GOT3 (cell line): ENCODE results near the gene RFT1.
"Not testable (repeated sequence)": the region's sequence is repeated elsewhere in the genome, so short reads cannot be mapped to it uniquely, and the experiment has no call there.

Source experiments
- DNase-seq: peaks from one replicate; lab custom pipeline; 2025; ENCODE audit warnings: mixed read lengths; lab: John Stamatoyannopoulos, UW

The RFT1 gene

GRCh38 chr3:53162672-53163443, 32.6 kb upstream of the RFT1 start:
- no peak for DNase-seq

GRCh38 chr3:53161820-53162671, 31.8 kb upstream of the RFT1 start:
- DNase-seq: no peak

GRCh38 chr3:53161450-53161819, 31.2 kb upstream of the RFT1 start:
- DNase-seq: no peak

DNA sequence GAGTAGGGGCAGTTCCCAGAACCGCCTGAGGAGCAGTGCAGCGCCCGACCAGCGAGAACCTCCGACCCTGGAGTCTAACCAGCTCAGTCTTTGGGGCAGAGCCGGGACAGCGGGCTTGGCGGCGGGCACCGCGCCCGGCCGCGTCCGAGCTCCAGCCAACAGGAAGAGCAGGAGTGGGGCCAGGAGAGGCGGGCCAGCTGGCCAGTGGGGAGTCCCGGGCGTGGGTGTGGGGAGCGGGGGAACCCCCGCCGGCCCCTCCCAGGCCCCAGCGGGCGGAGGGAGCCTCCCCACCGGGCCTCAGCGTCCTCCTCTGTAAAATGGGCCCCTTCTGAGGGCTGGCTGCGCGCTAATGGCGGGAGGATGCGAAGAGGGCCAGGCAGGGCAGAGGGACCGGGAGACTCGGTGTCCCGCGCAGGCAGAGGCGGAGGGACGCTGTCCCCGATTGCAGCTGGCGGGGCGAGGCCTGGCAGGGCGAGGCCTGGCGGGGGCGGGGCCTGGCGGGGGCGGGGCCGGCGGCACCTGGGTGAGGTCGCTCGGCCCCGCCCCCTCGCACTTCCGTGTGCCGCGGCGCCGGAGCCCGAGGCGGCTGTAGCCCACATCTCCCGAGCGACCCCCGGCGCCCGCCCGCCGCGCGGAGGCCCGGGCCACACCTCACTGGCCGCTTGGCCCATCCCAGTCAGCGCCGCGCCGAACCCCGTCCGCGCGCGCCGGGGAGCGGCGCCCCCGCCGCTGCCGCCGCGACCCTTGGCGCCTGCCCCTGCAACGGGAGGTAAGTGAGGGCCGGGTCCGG, 30.6 kb upstream of the RFT1 start, which contains the start of gene PRKCD:
Gene PRKCD (plus strand): TSS at position 550 of the 790 bp plus-strand sequence. CDS start 17,214 bp downstream, outside the sequence.
- peak; percentile 68 for DNase-seq

- no peak for DNase-seq
Observed at GRCh38 chr3:53160061-53160659, 29.9 kb upstream of the RFT1 start.

DNA sequence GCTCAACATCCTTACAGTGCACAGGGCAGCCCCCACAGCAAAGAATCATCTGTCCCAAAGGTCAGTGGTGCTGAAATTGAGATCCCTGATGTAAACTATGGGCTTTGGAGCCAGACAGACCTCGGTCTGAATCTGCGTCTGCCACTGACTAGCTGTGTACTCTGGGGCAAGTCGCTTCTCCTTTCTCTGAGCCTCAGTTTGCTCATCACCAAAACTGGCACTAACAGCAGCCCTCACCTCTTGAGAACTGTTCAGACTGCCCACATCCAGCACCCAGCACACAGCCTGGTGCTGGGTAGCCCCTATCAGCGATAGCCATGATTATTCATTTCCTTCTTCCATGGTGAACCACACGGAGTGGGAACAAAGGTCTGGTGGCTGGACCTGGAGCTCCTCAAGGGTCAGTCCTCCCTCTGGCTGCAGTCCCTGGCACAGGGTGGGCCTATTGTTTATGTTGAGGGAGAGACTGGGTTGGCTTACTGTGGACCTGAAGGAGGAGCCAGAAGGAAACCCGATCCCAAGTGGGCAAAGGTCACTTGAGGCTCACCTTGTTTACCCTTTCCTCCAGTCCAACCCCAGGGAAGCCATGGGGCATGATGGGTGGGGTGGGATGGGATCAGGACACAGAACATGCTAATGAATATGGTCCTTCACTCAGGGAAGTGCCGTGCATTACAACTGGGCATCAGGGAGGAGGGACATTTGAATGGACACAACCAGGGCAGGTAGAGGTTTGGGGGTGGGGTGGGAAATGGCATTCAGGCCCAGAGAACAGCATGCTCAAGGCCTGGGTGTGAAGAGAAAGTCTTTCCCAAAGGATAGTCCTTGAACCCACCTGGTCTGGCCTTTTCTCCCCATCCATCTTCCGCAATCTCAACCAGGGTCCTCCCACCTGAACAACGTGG, 29.2 kb upstream of the RFT1 start:
- no peak for DNase-seq

- DNase-seq: no peak
Observed at GRCh38 chr3:53158765-53159155, 28.5 kb upstream of the RFT1 start.

DNA sequence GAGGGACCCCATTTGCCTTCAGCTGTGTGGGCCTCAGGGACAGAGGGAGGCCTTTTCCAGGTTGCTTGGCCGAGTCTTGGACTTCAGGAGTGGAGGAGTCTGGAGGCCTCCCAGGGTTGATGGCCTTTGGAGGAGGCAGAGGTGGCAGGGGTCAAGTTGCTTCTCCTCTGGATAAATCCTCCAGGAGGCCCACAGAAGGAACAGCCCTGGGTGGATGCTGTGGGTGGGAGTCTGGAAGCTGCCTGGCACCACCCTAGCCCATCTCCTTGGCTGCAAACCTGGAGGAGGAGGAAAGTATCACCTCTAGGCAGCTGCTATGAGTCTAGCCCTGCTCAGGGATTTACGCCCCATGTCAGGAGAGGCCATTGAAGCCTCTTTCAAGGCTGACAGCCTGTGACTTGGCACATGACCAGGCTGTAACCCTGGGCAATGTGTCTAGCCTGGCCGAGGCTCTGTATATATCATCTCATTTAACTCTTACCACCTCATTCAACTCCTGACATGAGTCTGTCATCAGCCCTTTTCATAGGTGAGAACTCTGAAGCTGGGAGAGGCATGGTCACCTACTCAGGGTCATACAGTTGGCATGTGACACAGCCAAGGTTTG, 27.8 kb upstream of the RFT1 start:
- no peak for DNase-seq

- DNase-seq: no peak
Observed at GRCh38 chr3:53156368-53156834, 26.2 kb upstream of the RFT1 start.

GRCh38 chr3:53155760-53156159, 25.5 kb upstream of the RFT1 start:
- DNase-seq: no peak

DNA sequence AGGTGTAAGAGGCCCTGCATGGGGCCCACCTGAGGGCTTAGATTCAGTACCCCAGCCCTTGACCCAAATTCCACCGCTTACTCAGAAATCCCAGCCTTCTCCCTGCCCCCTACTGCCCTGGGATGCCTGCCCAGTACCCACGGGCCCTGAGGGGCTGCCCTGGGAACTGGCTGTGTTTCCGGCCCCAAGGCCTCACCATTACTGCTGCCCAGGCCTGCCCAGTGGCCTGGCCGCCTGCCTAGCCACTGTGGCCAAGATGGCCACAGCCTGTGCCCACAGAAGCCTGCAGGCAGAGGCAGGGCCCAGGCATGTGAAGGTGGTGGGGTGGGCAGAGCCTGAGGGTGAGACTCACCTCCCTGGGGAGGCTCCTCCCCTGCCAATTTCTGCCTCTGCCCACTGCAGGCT, 24.6 kb upstream of the RFT1 start:
- DNase-seq: peak; percentile 27

DNA sequence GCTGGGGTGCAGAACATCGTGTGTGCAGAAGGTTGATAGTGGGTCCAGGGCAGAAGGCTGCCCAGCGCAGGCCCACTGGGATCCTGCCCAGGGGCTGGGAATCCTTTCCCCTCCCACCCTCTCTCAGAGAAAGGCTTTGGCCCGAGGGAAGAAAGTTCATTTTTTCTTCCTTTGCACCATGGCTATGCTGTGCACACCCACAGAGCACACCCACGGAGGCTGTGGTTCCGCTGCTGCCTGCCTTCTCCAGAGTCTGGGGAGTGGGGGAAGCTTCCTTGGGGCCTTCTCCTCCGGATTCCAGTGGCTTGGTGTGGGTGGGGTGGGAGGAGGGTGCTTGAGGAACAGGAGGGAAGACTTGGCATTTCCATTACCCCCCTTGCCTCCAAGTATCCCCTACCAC, 23.7 kb upstream of the RFT1 start:
- no peak for DNase-seq

- no peak for DNase-seq
Observed at GRCh38 chr3:53153264-53153823, 23.1 kb upstream of the RFT1 start.

DNA sequence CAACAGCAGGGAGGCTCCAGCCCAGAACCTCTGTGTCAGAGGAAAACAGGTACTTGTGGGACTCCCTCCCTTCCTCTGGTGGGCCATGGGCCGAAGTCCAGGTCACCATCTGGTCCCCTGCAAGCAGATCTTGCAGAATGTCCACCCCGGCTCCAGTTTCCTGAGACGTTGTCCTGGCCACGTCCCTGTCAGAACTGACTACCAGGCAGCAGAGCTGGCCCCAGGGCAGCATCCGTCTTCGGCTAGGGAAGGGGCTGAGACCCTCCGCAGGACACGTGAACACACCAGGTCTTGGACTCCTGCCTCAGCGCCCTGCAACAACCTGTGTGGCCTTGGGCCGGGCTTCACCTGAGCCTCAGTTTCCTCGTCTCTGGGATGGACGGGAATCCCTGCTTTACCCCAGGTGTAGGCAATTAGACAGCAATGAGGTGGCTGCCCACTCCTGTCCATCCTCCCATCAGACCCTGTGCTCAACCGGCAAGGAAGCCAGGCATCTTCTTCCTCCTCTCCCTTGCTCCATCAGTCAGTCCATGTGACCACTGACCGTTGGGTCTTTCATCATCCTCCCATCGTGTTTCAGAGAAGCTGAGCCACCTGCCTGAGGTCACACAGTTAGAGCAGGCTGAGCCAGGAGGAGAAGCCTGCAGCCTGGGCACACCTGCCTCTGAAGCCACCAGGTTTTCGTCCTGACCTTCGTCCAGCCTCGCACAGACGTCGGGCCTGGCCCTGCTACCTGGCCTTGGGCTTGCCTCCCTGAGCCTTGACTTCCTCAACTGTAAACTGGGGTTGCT, 21.8 kb upstream of the RFT1 start:
- no peak for DNase-seq

GRCh38 chr3:53151465-53151864, 21.2 kb upstream of the RFT1 start:
- no peak for DNase-seq

- not testable (repeated sequence) for DNase-seq
Observed at GRCh38 chr3:53151086-53151438, 20.8 kb upstream of the RFT1 start.

DNA sequence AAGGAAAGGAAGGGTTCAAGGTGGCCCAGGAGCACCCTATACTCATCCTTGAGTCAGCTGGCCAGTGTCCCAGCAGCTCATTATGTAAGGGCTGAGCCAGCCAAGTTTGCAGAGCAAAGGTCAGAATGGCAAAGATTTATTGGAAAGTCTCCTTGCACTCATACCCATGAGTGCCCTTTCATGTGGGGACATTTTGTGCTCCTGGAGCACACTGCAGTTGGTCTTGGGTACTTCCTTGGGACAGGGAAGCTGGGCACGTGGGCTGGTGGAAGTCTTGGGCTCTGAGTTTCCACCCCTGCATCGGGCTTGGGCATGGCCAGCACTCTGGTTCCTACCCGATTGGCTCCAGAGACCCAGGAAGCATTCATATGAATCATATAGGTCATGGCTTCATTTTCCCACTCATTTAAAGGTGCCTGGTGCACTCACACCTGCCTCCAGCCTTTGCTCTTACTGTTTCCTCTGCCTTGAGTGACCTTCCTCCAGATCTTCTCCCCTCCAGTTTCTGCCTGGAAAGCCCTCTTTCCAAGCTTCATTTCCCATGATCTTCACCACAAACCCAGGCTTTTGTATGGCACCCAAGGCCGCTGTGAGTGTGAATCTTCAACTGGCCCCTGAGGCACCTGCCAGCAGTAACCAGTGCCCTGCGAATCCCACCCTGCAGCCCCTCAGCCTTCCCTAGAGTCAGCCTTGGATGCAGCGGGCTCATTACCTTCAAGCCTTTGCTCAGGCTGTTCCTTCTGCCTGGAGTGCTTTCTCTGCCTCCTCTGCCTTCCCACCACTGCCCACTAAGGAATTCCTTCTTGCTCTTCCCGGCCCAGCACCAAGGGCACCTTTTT, 20.2 kb upstream of the RFT1 start:
- DNase-seq: no peak

DNA sequence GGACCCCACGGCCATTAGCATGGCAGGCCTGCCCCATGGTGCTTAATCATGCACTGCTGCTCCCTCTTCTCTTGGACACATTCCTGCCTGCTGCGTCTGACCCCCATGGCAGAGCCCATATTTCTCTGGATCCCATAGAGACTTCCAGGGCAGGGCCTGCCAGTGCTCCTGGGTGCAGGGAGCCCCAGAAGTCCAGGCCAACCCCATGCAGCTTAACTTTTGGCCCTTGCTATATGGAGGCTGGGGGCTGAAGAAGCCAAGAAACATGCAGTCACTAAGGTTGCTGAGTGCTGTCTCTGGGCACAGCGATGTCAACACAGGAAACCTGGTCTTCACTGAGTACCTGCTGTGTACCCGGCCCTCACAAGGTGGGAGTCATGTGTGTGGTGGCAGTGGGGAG, 19.5 kb upstream of the RFT1 start:
- DNase-seq: no peak
